PC-3 (cell line): ENCODE measurements around the gene ST6GALNAC3. TPM values are rescaled to one million over a fixed set of nuclear protein-coding genes. Genes with fewer than 3 reads are reported as not detected.

Experiments used
- ATAC-seq: fragments of 200-7000 bp; cut with Tn5 transposase; 2 replicates; pipeline ENCODE4 v1.9.1; 2020; ENCODE audit warnings: mild to moderate bottlenecking, moderate library complexity
- BruUV-seq: library from RNA; stranded (reverse); fragments of 400-500 nt; replicated peaks from 2 replicates; lab custom pipeline; 2021; lab: Mats Ljungman, UMichigan
- CTCF ChIA-PET: fragments of 300-600 bp; sonication (Branson Sonifier 250); formaldehyde crosslinking; loops from one replicate; lab custom pipeline; 2022; ENCODE audit warnings: antibody characterized with exemption; lab: Charles Lee
- POLR2A ChIA-PET: fragments of 300-600 bp; sonication (Branson Sonifier 250); formaldehyde crosslinking; loops from one replicate; lab custom pipeline; 2022; ENCODE audit warnings: antibody characterized with exemption; ENCODE audit not compliant: unreplicated experiment; lab: Charles Lee
- DNase-seq: peaks from one replicate; pipeline ENCODE4 v3.0.0-alpha.2; 2015
- H2AFZ ChIP-seq: fragments of 300-600 bp; sonication (generic); 2 replicates; pipeline ENCODE4 v1.6.0; 2016; ENCODE audit warnings: antibody characterized with exemption, low read length
- H3F3A ChIP-seq: fragments of 300-600 bp; sonication (generic); one replicate; pipeline ENCODE4 v1.6.0; 2017; ENCODE audit warnings: antibody characterized with exemption, low read length, control low read depth, mild to moderate bottlenecking; ENCODE audit not compliant: unreplicated experiment
- H3K27ac ChIP-seq: fragments of 300-600 bp; sonication (generic); 2 replicates; pipeline ENCODE4 v1.5.1; 2016; ENCODE audit warnings: mild to moderate bottlenecking, low read length
- H3K27me3 ChIP-seq: fragments of 300-600 bp; sonication (generic); 2 replicates; pipeline ENCODE4 v1.6.1; 2016; ENCODE audit warnings: low read length, mixed read lengths
- H3K36me3 ChIP-seq: fragments of 300-600 bp; sonication (generic); 2 replicates; pipeline ENCODE4 v1.6.1; 2016; ENCODE audit warnings: low read depth, mixed run types, low read length, mixed read lengths
- H3K4me1 ChIP-seq: fragments of 300-600 bp; sonication (generic); 2 replicates; pipeline ENCODE4 v1.5.1; 2016; ENCODE audit warnings: low read length; ENCODE audit not compliant: insufficient read depth
- H3K4me2 ChIP-seq: fragments of 300-600 bp; sonication (generic); 2 replicates; pipeline ENCODE4 v1.6.0; 2016; ENCODE audit warnings: low read length
- H3K4me3 ChIP-seq: fragments of 300-600 bp; sonication (generic); 2 replicates; pipeline ENCODE4 v1.5.1; 2016; ENCODE audit warnings: mild to moderate bottlenecking, low read length, mixed read lengths
- H3K79me2 ChIP-seq: fragments of 300-600 bp; sonication (generic); 2 replicates; pipeline ENCODE4 v1.6.1; 2017; ENCODE audit warnings: low read length, mixed read lengths
- H3K9ac ChIP-seq: fragments of 300-600 bp; sonication (generic); 2 replicates; pipeline ENCODE4 v1.6.0; 2016; ENCODE audit warnings: mild to moderate bottlenecking, low read length
- H3K9me2 ChIP-seq: fragments of 300-600 bp; sonication (generic); replicated peaks from 2 replicates; pipeline ENCODE4 v1.6.1; 2016; ENCODE audit warnings: mixed run types, low read length, mixed read lengths
- H3K9me3 ChIP-seq: fragments of 300-600 bp; sonication (generic); 2 replicates; pipeline ENCODE4 v1.6.1; 2016; ENCODE audit warnings: low read length, mixed read lengths
- H4K20me1 ChIP-seq: fragments of 300-600 bp; sonication (generic); 2 replicates; pipeline ENCODE4 v1.6.1; 2016; ENCODE audit warnings: low read length, mixed read lengths
- EZH2 ChIP-seq: fragments of 300-600 bp; sonication (generic); IDR thresholded peaks from one replicate; pipeline ENCODE4 v1.6.1; 2017; ENCODE audit warnings: antibody characterized with exemption, mild to moderate bottlenecking, low read length; ENCODE audit not compliant: unreplicated experiment
- EZH2phosphoT487 ChIP-seq: fragments of 300-600 bp; sonication (generic); IDR thresholded peaks from 2 replicates; pipeline ENCODE4 v1.6.1; 2018; ENCODE audit warnings: mild to moderate bottlenecking, antibody characterized with exemption, low read length, borderline replicate concordance
- intact Hi-C: fragments of 100-400 bp; cut with micrococcal nuclease; formaldehyde crosslinking; loops from 2 replicates; pipeline ENCODE4 v1.9.0; 2023
- total RNA-seq: library from RNA; depleted of rRNA; stranded (reverse); fragments of >200 nt; gene quantifications from 2 replicates; pipeline ENCODE4 v1.2.3, GENCODE V29; 2014
- TF ChIP-seq, protein P1 (sequence below): fragments of 300-600 bp; sonication (generic); conservative IDR thresholded peaks from 2 replicates; pipeline ENCODE4 v1.5.1; 2017; ENCODE audit warnings: antibody characterized with exemption, low read depth, mild to moderate bottlenecking, low read length

Gene ST6GALNAC3
- total RNA-seq, 1 experiment from 2014 or later: not detected

DNA sequence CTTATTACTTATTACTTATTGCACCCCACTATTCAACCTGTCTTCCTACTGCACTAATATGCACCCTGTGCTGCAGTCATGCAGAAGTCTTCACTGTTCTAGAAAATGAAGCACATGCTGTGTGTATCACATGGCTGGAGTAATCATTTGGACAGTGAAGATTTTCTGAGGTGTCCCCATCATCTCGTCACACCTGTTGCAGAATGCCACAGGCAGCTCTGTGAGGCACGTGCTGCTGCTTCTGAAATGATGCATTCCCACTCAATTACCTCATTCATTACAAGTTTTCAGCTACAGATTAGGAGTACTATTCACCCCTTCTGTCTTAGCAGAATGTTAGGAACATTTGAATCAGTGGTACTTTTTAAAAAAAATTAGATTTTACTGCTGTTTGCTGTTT is 467.1 kb downstream of the ST6GALNAC3 start:
- Histone ChIP-seq H3K4me3 (no peak overlapping the region), H3F3A (no peaks in the 10 kb centered on the region), H3K79me2 (no peaks in the 10 kb centered on the region), H3K4me1 (no peaks in the 10 kb centered on the region), H3K9me3 (no peaks in the 10 kb centered on the region), H3K4me2 (no peak overlapping the region), H3K36me3 (no peaks in the 10 kb centered on the region), H3K9ac (no peak overlapping the region), H3K27ac (no peak overlapping the region), H2AFZ (no peak overlapping the region), H3K27me3 (peaks cover 26% of the 10 kb centered on the region; the same call in 1 of the 2 replicates), H4K20me1 (no peaks in the 10 kb centered on the region), H3K9me2 (no peaks in the 10 kb centered on the region)
- TF ChIP-seq, protein P1, sequence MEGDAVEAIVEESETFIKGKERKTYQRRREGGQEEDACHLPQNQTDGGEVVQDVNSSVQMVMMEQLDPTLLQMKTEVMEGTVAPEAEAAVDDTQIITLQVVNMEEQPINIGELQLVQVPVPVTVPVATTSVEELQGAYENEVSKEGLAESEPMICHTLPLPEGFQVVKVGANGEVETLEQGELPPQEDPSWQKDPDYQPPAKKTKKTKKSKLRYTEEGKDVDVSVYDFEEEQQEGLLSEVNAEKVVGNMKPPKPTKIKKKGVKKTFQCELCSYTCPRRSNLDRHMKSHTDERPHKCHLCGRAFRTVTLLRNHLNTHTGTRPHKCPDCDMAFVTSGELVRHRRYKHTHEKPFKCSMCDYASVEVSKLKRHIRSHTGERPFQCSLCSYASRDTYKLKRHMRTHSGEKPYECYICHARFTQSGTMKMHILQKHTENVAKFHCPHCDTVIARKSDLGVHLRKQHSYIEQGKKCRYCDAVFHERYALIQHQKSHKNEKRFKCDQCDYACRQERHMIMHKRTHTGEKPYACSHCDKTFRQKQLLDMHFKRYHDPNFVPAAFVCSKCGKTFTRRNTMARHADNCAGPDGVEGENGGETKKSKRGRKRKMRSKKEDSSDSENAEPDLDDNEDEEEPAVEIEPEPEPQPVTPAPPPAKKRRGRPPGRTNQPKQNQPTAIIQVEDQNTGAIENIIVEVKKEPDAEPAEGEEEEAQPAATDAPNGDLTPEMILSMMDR: no peak
- TF ChIP-seq EZH2: no peak
- TF ChIP-seq EZH2phosphoT487: no peak
- BruUV-seq: no TSS peak
- POLR2A ChIA-PET: no interaction called here
- CTCF ChIA-PET: no interaction called here
- ATAC-seq: no peak
- DNase-seq: no peak
- intact Hi-C loops: no loop called here

DNA sequence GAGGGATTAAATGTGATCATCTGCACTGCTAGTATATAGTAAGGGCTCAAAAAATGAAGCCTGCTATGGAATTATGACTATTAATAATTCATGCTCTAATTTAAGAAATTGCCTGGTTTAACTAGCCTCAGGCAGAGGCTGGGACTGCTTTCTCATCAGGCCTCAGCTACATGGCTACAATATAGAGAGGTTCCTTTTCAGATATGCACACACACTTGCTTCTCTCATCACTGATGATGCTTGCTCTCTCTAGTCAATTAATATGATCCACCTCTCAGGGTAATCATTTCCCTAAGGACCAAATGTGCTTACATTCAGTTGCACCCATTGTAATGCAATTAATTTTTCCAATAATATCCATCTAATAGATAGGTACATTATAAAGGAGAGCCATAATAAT is 467.8 kb downstream of the ST6GALNAC3 start:
- no peaks in the 10 kb centered on the region for H3K9me3 ChIP-seq
- POLR2A ChIA-PET: no interaction called here
- CTCF ChIA-PET: no interaction called here
- no peak for ATAC-seq
- H3F3A ChIP-seq: no peaks in the 10 kb centered on the region
- no peaks in the 10 kb centered on the region for H3K79me2 ChIP-seq
- intact Hi-C loops: no loop called here
- no peak overlapping the region for H3K4me2 ChIP-seq
- TF ChIP-seq, protein P1: no peak
- TF ChIP-seq EZH2phosphoT487 (no peak), EZH2 (no peak)
- H3K9me2 ChIP-seq: no peaks in the 10 kb centered on the region
- no peak for DNase-seq
- H4K20me1 ChIP-seq: no peaks in the 10 kb centered on the region
- H3K4me3 ChIP-seq: no peak overlapping the region
- no peak overlapping the region for H2AFZ ChIP-seq
- no peaks in the 10 kb centered on the region for H3K4me1 ChIP-seq
- peaks cover 26% of the 10 kb centered on the region; the same call in 1 of the 2 replicates for H3K27me3 ChIP-seq
- no peak overlapping the region for H3K9ac ChIP-seq
- BruUV-seq: no TSS peak
- no peaks in the 10 kb centered on the region for H3K36me3 ChIP-seq
- H3K27ac ChIP-seq: no peak overlapping the region

DNA sequence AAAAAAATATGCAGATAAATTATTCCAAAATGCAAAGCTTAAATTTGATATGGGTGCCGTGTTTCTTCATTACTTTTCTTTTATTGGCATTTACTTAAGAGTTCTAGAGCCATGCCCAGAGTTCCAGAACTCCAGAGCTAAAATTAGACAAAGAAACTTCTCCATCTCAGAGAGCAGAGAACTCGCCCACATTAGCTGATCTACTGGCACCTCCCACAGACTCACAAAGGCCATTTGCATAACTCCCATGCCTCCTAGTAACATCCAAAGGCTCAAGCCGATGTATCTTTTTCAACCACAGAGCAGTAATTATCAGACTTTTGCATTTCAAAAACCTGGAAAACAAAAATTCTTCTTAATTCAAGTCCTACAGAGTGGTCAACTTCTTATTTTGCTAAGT is 468.9 kb downstream of the ST6GALNAC3 start:
- POLR2A ChIA-PET: no interaction called here
- no TSS peak for BruUV-seq
- ATAC-seq: no peak

More for the DNA sequence above, 468.9 kb downstream of the ST6GALNAC3 start:
- H3K27ac ChIP-seq: no peak overlapping the region
- H4K20me1 ChIP-seq: no peaks in the 10 kb centered on the region
- no peaks in the 10 kb centered on the region for H3K4me1 ChIP-seq
- H3K36me3 ChIP-seq: no peaks in the 10 kb centered on the region
- no peak overlapping the region for H3K4me2 ChIP-seq
- no peaks in the 10 kb centered on the region for H3F3A ChIP-seq
- CTCF ChIA-PET: no interaction called here
- peaks cover 26% of the 10 kb centered on the region; the same call in 1 of the 2 replicates for H3K27me3 ChIP-seq
- H3K79me2 ChIP-seq: no peaks in the 10 kb centered on the region
- no peak for TF ChIP-seq EZH2phosphoT487
- no peak for TF ChIP-seq EZH2
- TF ChIP-seq, protein P1: no peak
- intact Hi-C loops: no loop called here
- no peak for DNase-seq
- no peak overlapping the region for H3K9ac ChIP-seq
- no peak overlapping the region for H3K4me3 ChIP-seq
- H3K9me2 ChIP-seq: no peaks in the 10 kb centered on the region
- no peaks in the 10 kb centered on the region for H3K9me3 ChIP-seq
- H2AFZ ChIP-seq: no peak overlapping the region
